HG02938 (cell line): ENCODE data around the gene PLCL1.

ENCODE experiments used
- ATAC-seq: cut with Tn5 transposase; IDR thresholded peaks from one replicate; pipeline ENCODE4 v1.9.1; 2021; ENCODE audit warnings: mild to moderate bottlenecking, moderate library complexity; ENCODE audit not compliant: unreplicated experiment

PLCL1 gene

DNA sequence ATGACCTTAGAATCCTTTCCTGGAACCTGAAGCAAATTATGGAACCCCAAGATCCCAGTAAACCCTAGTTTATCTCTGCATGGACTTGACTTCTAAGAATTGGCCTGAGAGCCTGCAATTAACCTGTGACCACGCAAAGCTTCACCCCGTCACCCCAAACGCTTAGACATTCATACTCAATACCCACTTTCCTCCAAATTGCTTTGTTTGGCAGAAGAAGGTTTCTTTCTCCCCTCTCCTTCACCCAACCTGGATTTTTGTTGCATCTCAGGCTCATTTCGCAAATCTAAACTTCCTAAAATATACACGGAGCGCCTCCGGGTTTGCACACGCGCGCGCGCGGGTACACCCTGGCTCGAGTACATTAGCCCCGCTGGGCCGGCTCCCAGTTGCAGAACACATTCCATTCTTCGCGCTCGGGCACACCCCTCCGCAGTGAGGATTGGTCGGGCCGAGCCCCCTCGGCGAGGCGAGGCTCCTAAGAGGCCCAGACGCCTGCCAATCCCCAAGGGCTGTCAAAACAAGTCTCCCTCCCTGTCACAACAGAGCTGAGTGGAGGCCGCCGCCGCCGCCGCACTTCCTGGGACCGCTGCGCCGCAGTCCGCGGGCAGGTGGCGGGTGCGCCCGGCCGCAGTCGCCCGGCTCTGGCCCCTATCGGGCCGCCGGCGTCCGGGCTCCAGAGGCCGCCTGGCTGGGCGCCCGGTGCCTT lies at the start of gene PLCL1:
Gene PLCL1, plus strand, starts transcription at position 545 of the 709 bp plus-strand sequence.
- ATAC-seq: peak; percentile 99

DNA sequence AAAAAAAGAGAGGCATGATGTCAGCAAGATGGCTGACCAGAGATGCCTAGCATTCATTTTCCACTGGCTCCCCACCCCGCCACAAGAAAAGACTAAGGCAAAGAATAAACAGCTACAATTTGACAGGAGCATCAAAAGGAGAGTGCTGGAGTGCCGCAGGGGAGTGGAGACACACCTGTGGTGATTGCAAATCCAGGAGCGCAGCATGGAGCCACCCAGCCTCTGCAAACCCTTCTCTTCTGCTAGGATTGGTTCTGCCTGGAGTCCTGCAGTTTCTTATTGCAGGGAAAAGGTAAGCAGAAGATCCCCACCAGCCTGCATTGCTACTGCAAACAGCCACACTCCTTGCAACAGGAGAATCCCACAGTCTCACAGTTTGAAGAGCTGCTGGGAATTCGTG lies 45.4 kb upstream of the PLCL1 start:
- no peak for ATAC-seq

DNA sequence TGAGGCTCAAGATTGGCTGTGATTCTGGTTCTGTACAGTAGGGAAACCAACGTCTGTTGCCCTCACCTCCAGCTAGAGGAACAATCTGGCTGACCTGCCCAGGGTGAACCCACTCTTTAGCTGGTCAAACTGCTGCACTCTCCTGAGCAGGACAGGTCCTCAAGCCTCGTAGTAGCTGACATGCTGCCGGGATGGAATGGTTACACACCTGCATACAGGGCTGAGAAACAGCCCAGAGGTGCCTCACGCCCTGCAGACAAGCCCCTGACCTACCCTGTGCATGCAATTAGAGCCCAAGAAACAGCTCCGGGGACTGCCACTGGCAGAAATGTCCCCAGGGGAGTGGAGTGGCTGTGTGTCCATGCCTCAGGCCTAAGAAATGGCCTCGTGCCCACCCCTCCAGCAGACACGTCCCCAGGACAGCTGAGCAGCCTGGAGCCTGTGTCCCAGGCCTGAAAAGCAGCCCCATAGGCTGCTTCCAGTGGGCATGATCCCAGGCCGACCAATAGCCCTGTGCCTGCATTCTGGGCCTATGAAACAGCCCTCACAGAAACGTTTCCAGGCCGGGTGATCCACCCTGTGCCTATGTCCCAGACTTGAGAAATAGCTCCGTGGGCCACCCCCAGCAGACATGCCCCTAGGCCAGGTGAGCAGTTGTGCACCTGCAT lies 44.6 kb upstream of the PLCL1 start:
- no peak for ATAC-seq

DNA sequence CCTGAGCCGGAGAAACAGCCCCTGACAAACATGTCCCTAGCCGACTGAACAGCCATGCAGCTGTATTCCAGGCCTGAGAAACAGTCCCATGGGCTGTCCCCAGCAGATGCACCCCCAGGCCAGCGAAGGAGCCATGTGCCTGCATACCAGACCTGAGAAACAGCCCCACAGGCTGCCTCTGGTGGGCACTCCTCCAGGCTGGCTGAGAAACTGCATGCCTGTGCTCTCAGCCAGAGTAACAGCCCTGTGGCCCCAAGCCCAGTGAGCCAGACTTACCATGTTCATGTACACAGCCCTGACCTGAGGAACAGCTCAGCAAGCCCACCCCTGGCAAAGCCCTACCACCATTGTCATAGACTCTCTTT lies 44.1 kb upstream of the PLCL1 start:
- ATAC-seq: no peak

DNA sequence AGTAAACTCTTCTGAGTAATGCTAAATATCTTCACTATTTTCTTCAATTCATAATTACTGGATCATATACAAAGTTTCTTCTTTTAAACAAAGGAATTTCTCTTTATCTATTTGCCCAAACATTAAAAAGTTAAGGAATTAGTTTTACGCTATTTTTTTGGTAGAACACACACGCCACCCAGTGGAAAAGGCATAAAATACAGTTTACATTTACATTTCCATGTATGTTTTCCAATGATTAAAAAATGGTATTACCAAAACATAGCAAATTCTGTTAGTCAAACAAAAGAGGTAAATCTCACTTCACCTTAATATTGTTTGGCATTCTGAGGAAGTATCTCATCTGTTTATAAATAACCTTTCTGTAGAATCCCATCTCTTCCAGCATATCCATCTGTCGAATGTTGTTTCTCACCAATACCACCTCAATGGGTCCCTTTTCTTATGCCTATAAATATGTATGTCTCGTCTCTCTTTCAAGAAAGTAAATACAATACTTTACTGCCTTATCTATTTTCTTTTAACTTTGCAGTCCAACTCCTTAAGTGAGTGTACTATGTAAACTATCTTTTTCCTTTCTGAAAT lies 26.5 kb upstream of the PLCL1 start:
- ATAC-seq: no peak

DNA sequence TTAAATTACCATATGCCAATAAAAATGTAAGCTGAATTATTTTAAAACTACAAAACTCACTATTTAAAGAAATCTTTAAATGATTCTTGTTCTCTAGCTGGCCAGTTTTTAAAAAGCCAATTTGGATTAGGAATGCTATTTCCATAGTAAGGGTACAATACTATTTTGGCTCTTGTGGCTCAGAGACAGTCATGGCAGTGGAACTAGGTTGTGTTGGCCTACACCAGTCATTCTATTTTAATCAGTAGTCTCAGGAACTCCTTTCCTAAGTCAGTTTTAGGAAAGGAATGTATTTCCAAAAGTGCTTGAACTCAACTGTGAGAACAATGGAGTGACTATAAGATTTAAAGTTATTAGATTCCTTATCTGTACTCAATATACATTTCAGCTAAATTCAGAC lies 25.1 kb upstream of the PLCL1 start:
- ATAC-seq: no peak

DNA sequence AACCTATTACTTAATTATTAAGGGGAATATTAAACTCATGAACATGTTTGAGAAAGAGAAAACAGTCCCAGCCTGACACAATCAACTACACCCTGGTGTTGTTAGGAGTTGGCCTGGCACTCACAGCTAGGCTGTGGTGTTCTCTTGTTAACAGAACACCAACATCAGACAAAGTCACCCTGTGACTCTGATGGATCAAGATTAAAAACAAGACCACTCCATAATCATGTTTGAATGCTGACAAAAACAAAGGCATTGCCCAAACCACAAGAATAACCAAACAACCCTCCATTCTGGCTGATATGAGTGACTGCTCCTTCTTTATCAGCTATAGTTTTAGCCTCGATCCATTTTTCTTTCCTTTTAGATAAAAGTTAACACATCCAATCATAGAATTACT lies 22.3 kb upstream of the PLCL1 start:
- no peak for ATAC-seq

DNA sequence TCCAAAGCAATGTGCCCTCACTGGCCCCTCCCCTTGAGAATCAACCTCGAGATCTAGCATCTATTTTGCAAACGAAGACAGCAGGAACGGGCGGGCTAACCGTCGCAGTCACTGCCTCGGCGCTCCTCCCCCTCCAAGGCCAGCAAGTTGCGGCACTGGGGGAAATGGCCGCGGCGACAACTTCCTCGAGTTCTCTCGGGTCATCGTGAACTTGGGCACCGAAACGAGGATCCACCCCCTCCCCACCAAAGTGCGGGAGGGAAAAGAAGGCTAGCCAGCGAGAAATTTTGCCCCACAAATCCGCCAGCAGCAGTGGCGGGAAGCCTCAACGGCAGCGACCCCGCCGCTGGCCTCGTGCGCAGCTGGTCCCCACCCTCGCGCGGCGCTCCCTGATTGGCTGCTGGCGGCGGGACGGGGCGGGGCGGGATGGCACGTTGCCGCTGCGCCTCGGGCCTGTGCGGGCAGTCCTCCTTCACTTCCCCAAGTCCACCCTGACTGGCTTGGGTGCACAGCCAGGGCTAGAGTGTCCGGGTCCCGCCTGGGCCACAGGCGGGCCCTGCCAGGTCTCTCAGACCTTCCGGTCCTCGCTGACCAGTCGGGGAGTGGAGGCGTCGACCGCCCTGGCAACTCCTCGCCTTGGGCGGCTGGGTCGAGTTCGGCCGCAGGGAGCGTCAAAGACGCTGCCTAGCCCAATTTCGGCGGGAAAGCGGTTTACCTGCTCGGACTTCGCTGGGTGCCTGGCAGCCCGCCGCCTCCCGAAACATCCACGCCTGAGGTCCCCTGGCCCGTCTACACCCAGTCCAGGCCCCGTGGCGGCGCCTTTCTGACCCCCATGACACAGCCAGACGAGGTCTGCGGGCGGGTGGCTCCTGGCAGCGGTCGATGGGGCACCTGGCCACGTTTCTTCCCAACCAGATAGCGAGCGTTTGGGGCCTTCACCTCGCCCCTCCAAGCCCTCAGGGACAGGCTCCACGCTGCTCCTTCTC lies 19.1 kb upstream of the PLCL1 start, which contains the start of gene BOLL:
Gene BOLL, minus strand, starts transcription at position 364 of the 986 bp plus-strand sequence. CDS start 3,469 bp downstream, outside the sequence.
- no peak for ATAC-seq

DNA sequence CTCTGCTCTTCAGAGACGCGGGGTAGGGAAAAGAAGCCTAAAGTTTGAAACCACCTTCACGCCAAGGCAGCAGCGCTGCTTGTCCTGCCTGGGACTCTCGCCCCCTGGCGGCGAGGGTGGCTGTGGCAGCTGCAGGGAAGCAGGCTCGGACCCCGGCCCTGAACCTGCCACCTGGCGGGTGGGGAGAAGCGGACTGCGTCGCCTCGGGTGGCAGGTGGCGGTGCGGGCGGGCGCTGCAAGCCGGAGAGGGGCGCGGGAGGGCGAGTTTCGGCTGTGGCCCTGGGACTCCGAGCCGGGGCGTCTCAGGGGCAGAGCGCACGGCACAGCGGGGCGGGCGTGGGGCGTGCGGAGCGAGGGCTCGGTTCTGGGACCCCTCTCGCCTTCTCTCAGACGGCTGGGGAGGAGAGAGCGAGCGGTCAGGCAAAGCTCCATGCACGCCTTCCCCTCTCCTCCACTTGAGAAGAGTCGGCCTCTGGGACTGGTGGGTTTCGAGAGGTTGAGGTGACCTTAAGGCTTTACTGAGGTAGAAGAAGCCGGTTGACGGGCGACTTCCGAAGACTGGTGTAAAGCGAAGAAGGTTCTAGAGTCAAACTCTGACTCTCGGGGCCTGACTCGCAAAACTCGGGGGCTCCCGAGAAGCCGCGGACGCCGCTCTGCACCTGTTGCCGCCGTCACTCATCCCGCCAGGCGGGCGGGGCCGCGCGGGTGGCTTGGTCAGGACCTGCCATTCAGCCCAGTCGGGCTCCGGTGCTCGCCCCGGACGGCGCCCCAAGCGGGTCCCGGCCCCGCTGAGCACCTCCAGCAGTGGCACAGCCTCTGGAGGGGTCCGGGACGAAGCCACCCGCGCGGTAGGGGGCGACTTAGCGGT lies 18.1 kb upstream of the PLCL1 start:
- ATAC-seq: peak; percentile 50

DNA sequence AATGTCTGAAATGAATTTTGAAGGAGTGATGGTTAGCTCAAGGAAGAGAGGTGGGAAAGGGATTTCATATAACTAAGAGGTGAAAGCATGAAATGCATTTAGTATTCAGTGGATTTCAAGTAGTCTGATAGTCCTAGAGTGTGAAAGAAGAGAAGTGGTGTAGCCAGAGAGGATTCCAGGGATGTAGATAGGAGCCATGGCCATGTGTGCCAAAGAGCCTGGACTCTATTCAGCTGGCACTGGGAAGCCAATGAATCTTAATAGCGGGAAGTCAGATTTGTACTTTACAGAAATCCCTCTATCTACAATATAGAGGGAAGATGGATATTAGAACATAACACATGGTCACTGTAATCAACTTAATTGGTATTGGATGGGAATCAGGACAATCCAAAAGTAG lies 10.9 kb upstream of the PLCL1 start:
- no peak for ATAC-seq

DNA sequence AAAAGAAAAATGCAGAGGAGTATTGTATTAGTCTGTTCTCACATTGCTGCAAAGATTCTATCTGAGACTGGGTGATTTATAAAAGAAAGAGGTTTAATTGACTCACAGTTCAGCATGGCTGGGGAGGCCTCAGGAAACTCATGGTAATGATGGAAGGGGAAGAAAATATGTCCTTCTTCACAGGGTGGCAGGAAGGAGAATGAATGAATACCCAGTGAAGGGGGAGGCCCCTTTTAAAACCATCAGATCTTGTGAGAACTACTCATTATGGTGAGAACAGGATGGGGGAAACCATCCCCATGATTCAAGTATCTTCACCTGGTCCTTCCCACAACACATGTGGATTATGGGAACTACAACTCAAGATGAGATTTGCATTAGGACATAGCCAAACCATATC lies 9.1 kb upstream of the PLCL1 start:
- no peak for ATAC-seq

DNA sequence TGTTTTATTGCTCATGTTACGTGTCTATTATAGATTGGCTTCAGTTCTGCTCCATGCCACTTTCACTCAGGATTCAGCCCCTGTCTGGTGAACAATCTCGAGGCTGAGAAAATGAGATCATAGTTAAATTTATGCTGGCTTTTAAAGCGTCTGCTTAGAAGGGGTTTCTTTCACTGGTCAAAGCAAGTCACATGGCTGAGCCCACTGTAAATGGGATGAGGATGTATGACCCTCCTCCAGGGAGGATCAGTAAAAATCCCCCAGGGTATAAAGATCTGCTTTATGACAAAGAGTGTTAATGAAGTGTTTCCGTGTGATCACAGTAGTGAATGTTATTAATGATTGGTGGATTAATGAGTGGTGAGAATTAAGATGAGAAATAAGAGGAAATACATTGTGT lies 6.2 kb upstream of the PLCL1 start:
- ATAC-seq: no peak

DNA sequence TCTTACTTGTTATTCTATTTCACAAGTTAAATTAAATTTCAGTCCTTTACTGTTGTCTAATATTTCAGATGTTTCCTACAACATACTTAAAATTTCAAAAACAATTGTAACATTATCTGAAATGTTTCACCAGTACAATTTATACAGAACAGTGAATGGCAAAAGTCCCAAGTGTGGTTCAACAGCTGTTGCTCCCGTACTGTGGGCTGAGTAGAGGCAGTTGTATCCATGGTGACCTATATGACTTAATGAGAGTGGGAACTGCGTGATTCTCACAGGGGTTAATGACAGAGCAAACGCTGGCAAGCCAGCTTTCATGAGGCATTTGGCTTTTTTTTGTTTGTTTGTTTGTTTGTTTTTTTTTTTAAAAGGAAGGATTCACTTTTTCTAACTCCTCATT lies 5.3 kb upstream of the PLCL1 start:
- ATAC-seq: no peak

DNA sequence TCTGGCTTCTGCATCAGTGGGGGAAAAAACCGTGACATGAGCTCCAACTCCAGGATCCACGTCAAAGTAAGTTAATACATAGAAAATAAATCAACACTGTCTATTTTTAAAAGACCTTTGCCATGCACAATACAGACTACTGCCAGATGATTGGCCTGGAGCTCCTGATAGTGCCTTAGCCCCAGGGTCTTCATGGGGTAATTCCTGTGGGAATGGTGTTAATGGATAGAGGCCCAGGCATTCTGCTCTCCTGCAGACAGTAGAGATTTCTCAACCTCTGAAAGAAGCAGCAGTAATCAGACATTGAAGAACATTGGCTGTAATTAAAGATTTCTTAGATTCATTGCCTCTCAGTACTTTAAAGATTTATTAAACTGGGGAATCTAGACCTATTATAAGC lies 4.3 kb upstream of the PLCL1 start:
- no peak for ATAC-seq

DNA sequence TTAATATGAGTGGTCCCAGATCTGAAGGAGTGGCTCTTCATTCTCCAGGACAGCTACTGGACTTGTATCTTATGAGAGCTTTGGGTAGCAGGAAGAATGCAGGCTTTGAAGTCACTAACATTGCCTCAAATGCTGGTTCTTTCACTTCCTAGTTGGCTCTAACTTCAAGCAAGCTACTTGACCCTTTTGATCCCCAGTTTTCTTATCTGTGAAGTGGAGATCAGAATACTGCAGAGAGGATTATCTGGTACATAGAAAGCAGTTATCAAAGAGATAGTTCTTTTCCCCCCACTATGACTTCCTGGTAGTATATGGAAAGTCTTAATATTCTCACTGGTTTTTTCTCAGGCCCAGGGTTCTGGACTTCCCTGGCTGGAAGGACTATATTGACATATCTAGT lies 3.4 kb upstream of the PLCL1 start:
- ATAC-seq: no peak

DNA sequence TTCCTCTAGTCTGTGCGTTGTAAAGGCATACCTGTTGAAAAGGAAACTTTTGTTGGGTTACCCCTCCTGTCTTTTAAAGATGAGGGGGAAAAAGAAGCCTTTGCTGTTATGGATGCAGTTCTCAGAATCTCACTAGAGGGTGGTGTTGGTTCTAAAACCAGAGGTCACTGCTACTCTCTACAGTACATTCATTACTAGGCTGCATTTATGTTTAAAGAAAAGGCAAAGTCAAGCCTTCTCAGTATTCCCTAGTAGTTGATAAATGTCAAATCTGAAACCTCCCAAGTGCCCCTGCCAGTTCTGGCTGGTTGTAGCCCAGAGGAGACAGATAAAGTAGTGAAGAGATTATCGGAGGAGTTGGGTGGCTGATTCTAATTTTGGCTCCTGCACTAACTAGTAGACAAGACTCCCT lies 1.4 kb upstream of the PLCL1 start:
- ATAC-seq: peak; percentile 40

DNA sequence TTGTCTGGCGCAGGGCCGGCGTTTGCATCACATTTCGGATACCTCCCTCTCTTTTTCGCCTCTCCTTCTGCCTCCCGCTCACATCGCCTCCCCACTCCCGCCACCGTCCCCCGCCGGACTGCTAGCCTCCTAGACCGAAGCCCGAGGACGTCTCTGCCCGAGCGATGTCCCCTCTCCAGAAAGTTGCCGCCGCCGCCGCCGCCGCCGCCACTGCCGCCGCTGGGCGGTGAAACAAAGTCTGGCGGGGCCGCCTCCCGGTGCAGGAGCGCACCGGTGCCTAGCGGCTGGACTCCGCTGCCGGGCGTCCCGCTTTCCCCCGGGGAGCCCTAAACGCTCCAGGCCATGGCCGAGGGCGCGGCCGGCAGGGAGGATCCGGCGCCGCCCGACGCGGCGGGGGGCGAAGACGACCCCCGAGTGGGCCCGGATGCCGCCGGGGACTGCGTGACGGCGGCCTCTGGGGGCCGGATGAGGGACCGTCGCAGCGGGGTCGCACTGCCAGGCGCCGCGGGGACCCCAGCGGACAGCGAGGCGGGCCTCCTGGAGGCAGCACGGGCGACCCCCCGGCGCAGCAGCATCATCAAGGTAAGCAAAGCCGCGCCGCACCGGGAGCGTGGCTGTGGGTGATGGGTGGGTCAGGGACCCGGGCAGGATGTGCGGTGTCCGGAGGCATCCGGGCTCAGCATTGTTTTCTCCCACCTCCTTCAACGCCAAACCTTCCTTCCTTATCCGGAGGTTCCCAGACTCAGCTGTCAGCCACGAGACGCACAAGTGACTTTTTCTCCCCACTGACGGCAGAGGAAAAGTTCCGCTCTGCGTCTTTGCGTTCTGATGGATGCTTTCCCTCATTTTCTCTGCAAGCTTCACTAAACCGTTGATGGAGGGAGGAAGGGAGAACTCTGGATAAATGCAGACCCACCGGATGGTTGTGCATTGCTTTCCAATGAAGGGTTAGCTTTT lies 643 bp downstream of the PLCL1 start:
- peak; percentile 29 for ATAC-seq

DNA sequence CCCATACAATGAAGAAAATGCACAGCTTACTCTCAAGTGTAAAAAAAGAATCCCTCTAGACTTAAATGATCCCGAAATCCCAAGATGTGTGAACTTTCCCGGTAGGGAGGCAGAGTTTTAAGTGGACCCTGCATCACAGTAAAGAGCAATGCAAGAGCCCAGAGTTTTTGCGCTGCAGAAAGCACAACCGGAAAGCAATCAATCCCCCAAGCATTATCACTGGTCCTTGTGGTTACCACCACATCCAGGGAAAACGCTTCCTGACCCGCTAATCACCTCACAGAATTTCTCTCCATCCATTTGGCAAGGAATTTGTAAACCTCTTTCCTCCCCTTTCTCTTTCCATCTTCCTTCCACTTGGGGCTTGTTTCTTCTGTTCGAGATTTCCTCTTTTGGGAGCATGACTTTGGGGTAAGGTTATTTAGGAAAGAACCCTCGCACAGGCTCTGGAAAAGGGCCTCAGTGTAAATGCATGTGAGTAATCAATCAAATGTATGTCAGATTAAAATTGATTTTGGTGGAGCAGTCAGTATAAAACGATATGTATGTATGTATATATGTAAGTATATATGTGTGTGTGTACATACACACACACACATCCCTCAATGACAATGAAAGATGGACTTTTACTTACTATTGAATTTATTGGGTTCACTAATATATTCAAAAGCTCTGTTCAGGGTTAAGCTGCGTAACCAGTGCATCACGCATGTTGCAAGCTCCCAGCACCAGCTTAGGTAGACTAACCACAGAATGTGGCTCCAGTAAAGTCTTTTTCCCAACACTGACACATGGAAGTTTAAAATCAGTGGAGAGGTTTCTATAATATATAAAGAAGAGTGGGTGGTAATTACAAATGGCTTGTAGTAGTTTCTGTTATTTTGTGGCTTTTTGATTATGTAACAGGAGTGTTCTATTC lies 1.6 kb downstream of the PLCL1 start:
- no peak for ATAC-seq
